ENCODE data around the gene SYNPR.

SYNPR gene

GRCh38 chr3:63482341-63482740 lies 204.2 kb downstream of the SYNPR start:
- Histone ChIP-seq H3K4me1 (ENCODE audit: low read length) (no peaks in the 10 kb centered on the region), H3K36me3 (replicated peaks; ENCODE audit: low read depth, low read length) (no peaks in the 10 kb centered on the region), H3K4me2 (ENCODE audit: low read length) (no peak overlapping the region), H3K27me3 (ENCODE audit: low read depth, low read length) (no peaks in the 10 kb centered on the region; the same call in 1 of the 2 replicates), H3K27ac (ENCODE audit: low read length) (no peak overlapping the region), H3K79me2 (ENCODE audit: low read length) (no peaks in the 10 kb centered on the region), H2AFZ (ENCODE audit: low read depth, low read length) (no peak overlapping the region), H3K9me3 (ENCODE audit: insufficient read depth, low read length) (no peaks in the 10 kb centered on the region), H4K20me1 (ENCODE audit: insufficient read depth, low read length) (no peaks in the 10 kb centered on the region), H3K9ac (ENCODE audit: low read length) (no peak overlapping the region), H3K4me3 (ENCODE audit: low read length) (no peak overlapping the region)
- TF ChIP-seq CTCF (IDR thresholded peaks at IDR 0.05; ENCODE audit: low read depth, low read length) (no peak), EZH2phosphoT487 (IDR thresholded peaks at IDR 0.05; ENCODE audit: low read depth) (no peak)

GRCh38 chr3:63492464-63492863 lies 214.4 kb downstream of the SYNPR start:
- no peak overlapping the region for H3K4me3 ChIP-seq (ENCODE audit: low read length)
- H3K79me2 ChIP-seq (ENCODE audit: low read length) = no peaks in the 10 kb centered on the region
- H2AFZ ChIP-seq (ENCODE audit: low read depth, low read length) = no peak overlapping the region
- H3K27me3 ChIP-seq (ENCODE audit: low read depth, low read length) = no peaks in the 10 kb centered on the region
- no peaks in the 10 kb centered on the region for H4K20me1 ChIP-seq (ENCODE audit: insufficient read depth, low read length)
- H3K9ac ChIP-seq (ENCODE audit: low read length) = no peak overlapping the region
- no peak overlapping the region for H3K27ac ChIP-seq (ENCODE audit: low read length)
- no peaks in the 10 kb centered on the region for H3K36me3 ChIP-seq (replicated peaks; ENCODE audit: low read depth, low read length)
- TF ChIP-seq EZH2phosphoT487 (IDR thresholded peaks at IDR 0.05; ENCODE audit: low read depth) (no peak), CTCF (IDR thresholded peaks at IDR 0.05; ENCODE audit: low read depth, low read length) (no peak)
- no peaks in the 10 kb centered on the region for H3K4me1 ChIP-seq (ENCODE audit: low read length)
- H3K4me2 ChIP-seq (ENCODE audit: low read length) = no peak overlapping the region
- H3K9me3 ChIP-seq (ENCODE audit: insufficient read depth, low read length) = no peaks in the 10 kb centered on the region

- H3K27me3 ChIP-seq (ENCODE audit: low read depth, low read length) = no peaks in the 10 kb centered on the region
- no peaks in the 10 kb centered on the region for H4K20me1 ChIP-seq (ENCODE audit: insufficient read depth, low read length)
- no peak overlapping the region for H3K4me2 ChIP-seq (ENCODE audit: low read length)
- no peak for TF ChIP-seq EZH2phosphoT487 (IDR thresholded peaks at IDR 0.05; ENCODE audit: low read depth)
- TF ChIP-seq CTCF (IDR thresholded peaks at IDR 0.05; ENCODE audit: low read depth, low read length) = no peak
- no peaks in the 10 kb centered on the region for H3K9me3 ChIP-seq (ENCODE audit: insufficient read depth, low read length)
- H3K9ac ChIP-seq (ENCODE audit: low read length) = no peak overlapping the region
- no peaks in the 10 kb centered on the region for H3K4me1 ChIP-seq (ENCODE audit: low read length)
- no peak overlapping the region for H3K27ac ChIP-seq (ENCODE audit: low read length)
- H3K79me2 ChIP-seq (ENCODE audit: low read length) = no peaks in the 10 kb centered on the region
- no peaks in the 10 kb centered on the region for H3K36me3 ChIP-seq (replicated peaks; ENCODE audit: low read depth, low read length)
- no peak overlapping the region for H3K4me3 ChIP-seq (ENCODE audit: low read length)
- no peak overlapping the region for H2AFZ ChIP-seq (ENCODE audit: low read depth, low read length)
Measured at GRCh38 chr3:63493101-63493500, 215.0 kb downstream of the SYNPR start.

- H3K27ac ChIP-seq (ENCODE audit: low read length) = no peak overlapping the region
- no peak overlapping the region for H3K4me3 ChIP-seq (ENCODE audit: low read length)
- H3K9ac ChIP-seq (ENCODE audit: low read length) = no peak overlapping the region
- no peaks in the 10 kb centered on the region for H3K79me2 ChIP-seq (ENCODE audit: low read length)
- H3K9me3 ChIP-seq (ENCODE audit: insufficient read depth, low read length) = no peaks in the 10 kb centered on the region
- H3K36me3 ChIP-seq (replicated peaks; ENCODE audit: low read depth, low read length) = no peaks in the 10 kb centered on the region
- H3K4me2 ChIP-seq (ENCODE audit: low read length) = no peak overlapping the region
- no peaks in the 10 kb centered on the region; the same call in 1 of the 2 replicates for H3K27me3 ChIP-seq (ENCODE audit: low read depth, low read length)
- no peaks in the 10 kb centered on the region for H3K4me1 ChIP-seq (ENCODE audit: low read length)
- H4K20me1 ChIP-seq (ENCODE audit: insufficient read depth, low read length) = no peaks in the 10 kb centered on the region
- no peak overlapping the region for H2AFZ ChIP-seq (ENCODE audit: low read depth, low read length)
- no peak for TF ChIP-seq CTCF (IDR thresholded peaks at IDR 0.05; ENCODE audit: low read depth, low read length)
- TF ChIP-seq EZH2phosphoT487 (IDR thresholded peaks at IDR 0.05; ENCODE audit: low read depth) = no peak
Measured at GRCh38 chr3:63494646-63495045, 216.5 kb downstream of the SYNPR start.
